Mesendoderm (in vitro differentiated cells): ENCODE results near the gene ARHGEF6. TPM values are rescaled to one million over a fixed set of nuclear protein-coding genes. Genes with fewer than 3 reads are reported as not detected.

Source experiments
- DNase-seq: peaks from one replicate; pipeline ENCODE4 v3.0.0; 2013
- H2AK5ac ChIP-seq: 2 replicates; pipeline ENCODE4 v1.6.1; 2013; ENCODE audit warnings: low read length, inconsistent platforms
- H2BK120ac ChIP-seq: 2 replicates; pipeline ENCODE4 v1.6.1; 2013; ENCODE audit warnings: low read depth, mild to moderate bottlenecking, low read length, moderate library complexity, mixed read lengths
- H2BK15ac ChIP-seq: replicated peaks from 2 replicates; pipeline ENCODE4 v1.6.1; 2013; ENCODE audit warnings: low read depth, mild to moderate bottlenecking, moderate library complexity
- H2BK5ac ChIP-seq: 2 replicates; pipeline ENCODE4 v1.6.1; 2013; ENCODE audit warnings: low read length, inconsistent platforms
- H3K18ac ChIP-seq: 2 replicates; pipeline ENCODE4 v1.6.1; 2013; ENCODE audit warnings: mild to moderate bottlenecking, low read length, mixed read lengths
- H3K23ac ChIP-seq: one replicate; pipeline ENCODE4 v1.6.1; 2013; ENCODE audit warnings: low read length
- H3K27ac ChIP-seq: 2 replicates; pipeline ENCODE4 v1.5.1; 2013; ENCODE audit warnings: low read depth, mild to moderate bottlenecking, inconsistent platforms, low read length, moderate library complexity
- H3K27me3 ChIP-seq: 2 replicates; pipeline ENCODE4 v1.6.1; 2013; ENCODE audit warnings: low read length, control low read depth, mild to moderate bottlenecking, inconsistent platforms; ENCODE audit not compliant: insufficient read depth, poor library complexity
- H3K36me3 ChIP-seq: 2 replicates; pipeline ENCODE4 v1.6.1; 2013; ENCODE audit warnings: low read length, inconsistent platforms; ENCODE audit not compliant: control insufficient read depth, insufficient read depth
- H3K4ac ChIP-seq: one replicate; pipeline ENCODE4 v1.6.1; 2013; ENCODE audit warnings: low read depth, mild to moderate bottlenecking, low read length, moderate library complexity
- H3K4me1 ChIP-seq: 2 replicates; pipeline ENCODE4 v1.6.1; 2013; ENCODE audit warnings: low read depth, low read length, inconsistent platforms; ENCODE audit not compliant: control insufficient read depth
- H3K4me2 ChIP-seq: 2 replicates; pipeline ENCODE4 v1.6.1; 2013; ENCODE audit warnings: low read length
- H3K4me3 ChIP-seq: 2 replicates; pipeline ENCODE4 v1.5.1; 2013; ENCODE audit warnings: mild to moderate bottlenecking, low read length
- H3K56ac ChIP-seq: one replicate; pipeline ENCODE4 v1.6.1; 2013; ENCODE audit warnings: low read length
- H3K79me1 ChIP-seq: 2 replicates; pipeline ENCODE4 v1.6.1; 2013; ENCODE audit warnings: low read length, inconsistent platforms
- H3K79me2 ChIP-seq: 2 replicates; pipeline ENCODE4 v1.6.1; 2013; ENCODE audit warnings: mild to moderate bottlenecking, low read length; ENCODE audit not compliant: control insufficient read depth, insufficient read depth
- H3K9ac ChIP-seq: 2 replicates; pipeline ENCODE4 v1.6.1; 2013; ENCODE audit warnings: low read length, inconsistent platforms
- H4K5ac ChIP-seq: one replicate; pipeline ENCODE4 v1.6.1; 2013; ENCODE audit warnings: low read length
- H4K8ac ChIP-seq: one replicate; pipeline ENCODE4 v1.6.1; 2013; ENCODE audit warnings: low read depth, mild to moderate bottlenecking, control low read depth, low read length, moderate library complexity
- WGBS: extraction: QIAGEN DNeasy Blood & Tissue Kit; methylation state at CpG from one replicate; pipeline ENCODE4 v1.1.7; 2013; ENCODE audit warnings: low lambda C conversion rate, missing lambda C conversion rate; ENCODE audit not compliant: insufficient coverage; ENCODE audit errors: extremely low coverage; 5-methylcytosine and 5-hydroxymethylcytosine counted together
- polyA plus RNA-seq, 2 experiments: library from polyadenylated mRNA; stranded (reverse); fragments of 200-250 nt; gene quantifications; one replicate each; pipeline ENCODE4 v1.2.3, GENCODE V29; 2013

The ARHGEF6 gene, protein sequence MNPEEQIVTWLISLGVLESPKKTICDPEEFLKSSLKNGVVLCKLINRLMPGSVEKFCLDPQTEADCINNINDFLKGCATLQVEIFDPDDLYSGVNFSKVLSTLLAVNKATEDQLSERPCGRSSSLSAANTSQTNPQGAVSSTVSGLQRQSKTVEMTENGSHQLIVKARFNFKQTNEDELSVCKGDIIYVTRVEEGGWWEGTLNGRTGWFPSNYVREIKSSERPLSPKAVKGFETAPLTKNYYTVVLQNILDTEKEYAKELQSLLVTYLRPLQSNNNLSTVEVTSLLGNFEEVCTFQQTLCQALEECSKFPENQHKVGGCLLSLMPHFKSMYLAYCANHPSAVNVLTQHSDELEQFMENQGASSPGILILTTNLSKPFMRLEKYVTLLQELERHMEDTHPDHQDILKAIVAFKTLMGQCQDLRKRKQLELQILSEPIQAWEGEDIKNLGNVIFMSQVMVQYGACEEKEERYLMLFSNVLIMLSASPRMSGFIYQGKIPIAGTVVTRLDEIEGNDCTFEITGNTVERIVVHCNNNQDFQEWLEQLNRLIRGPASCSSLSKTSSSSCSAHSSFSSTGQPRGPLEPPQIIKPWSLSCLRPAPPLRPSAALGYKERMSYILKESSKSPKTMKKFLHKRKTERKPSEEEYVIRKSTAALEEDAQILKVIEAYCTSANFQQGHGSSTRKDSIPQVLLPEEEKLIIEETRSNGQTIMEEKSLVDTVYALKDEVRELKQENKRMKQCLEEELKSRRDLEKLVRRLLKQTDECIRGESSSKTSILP
- polyA plus RNA-seq (2013, experiment 1 of 2): 1.0 TPM
- 1.1 TPM for polyA plus RNA-seq (2013, experiment 2 of 2)

DNA sequence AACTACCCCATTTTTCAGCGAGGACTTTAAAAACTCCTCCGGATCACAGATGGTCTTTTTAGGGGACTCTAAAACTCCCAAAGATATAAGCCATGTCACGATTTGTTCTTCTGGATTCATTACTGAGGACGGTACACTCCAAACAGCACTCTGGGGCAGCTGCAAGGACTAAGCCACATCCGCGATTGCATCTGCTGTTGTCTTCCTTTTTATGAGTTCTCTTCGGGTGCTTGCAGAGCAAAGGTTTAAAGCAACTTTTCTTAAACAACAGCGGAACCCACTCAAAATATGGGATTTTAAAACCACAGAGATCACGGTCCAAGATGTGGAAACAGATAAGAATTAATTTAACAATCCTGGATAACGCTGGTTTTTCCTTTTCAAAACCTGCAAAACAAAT, at the start of gene ARHGEF6:
TSS of gene ARHGEF6 (minus strand) at position 170 of the 400 bp plus-strand sequence. CDS start at position 120, 50 bp downstream.
- no peak within 1 kb of the TSS for H2BK15ac ChIP-seq
- H3K4ac ChIP-seq: no peak within 1 kb of the TSS
- DNase-seq: no peak
- no CpG with 5 or more reads among the region's 10 CpGs for WGBS
- H2BK120ac ChIP-seq: no peak within 1 kb of the TSS
- no peaks in the 10 kb centered on the region for H3K27me3 ChIP-seq
- H3K9ac ChIP-seq: no peak within 1 kb of the TSS
- no peak within 1 kb of the TSS for H3K27ac ChIP-seq
- no peaks in the 10 kb centered on the region for H3K4me1 ChIP-seq
- H3K36me3 ChIP-seq: no peaks in the 10 kb centered on the region
- no peak within 1 kb of the TSS for H3K56ac ChIP-seq
- H3K4me3 ChIP-seq: no peak within 1 kb of the TSS
- no peak within 1 kb of the TSS for H3K4me2 ChIP-seq
- H4K8ac ChIP-seq: no peak within 1 kb of the TSS
- H3K79me1 ChIP-seq: no peaks in the 10 kb centered on the region
- H3K18ac ChIP-seq: no peak within 1 kb of the TSS
- no peak within 1 kb of the TSS for H2AK5ac ChIP-seq
- no peak within 1 kb of the TSS for H4K5ac ChIP-seq
- no peak within 1 kb of the TSS for H2BK5ac ChIP-seq
- no peaks in the 10 kb centered on the region for H3K79me2 ChIP-seq
- H3K23ac ChIP-seq: no peak within 1 kb of the TSS

- H2BK120ac ChIP-seq: no peak overlapping the region
- H3K27me3 ChIP-seq: no peaks in the 10 kb centered on the region
- no peak overlapping the region for H2BK5ac ChIP-seq
- no peaks in the 10 kb centered on the region for H3K36me3 ChIP-seq
- no peak for DNase-seq
- H3K18ac ChIP-seq: no peak overlapping the region
- no peak overlapping the region for H3K9ac ChIP-seq
- H3K4me1 ChIP-seq: no peaks in the 10 kb centered on the region
- H2AK5ac ChIP-seq: no peak overlapping the region
- H3K4me2 ChIP-seq: no peak overlapping the region
- H3K79me2 ChIP-seq: no peaks in the 10 kb centered on the region
- H3K79me1 ChIP-seq: no peaks in the 10 kb centered on the region
- no peak overlapping the region for H3K4ac ChIP-seq
- H3K27ac ChIP-seq: no peak overlapping the region
- no peak overlapping the region for H3K23ac ChIP-seq
- WGBS: no CpG with 5 or more reads among the region's 5 CpGs
- H3K4me3 ChIP-seq: no peak overlapping the region
- H4K8ac ChIP-seq: no peak overlapping the region
- no peak overlapping the region for H3K56ac ChIP-seq
- H2BK15ac ChIP-seq: no peak overlapping the region
- no peak overlapping the region for H4K5ac ChIP-seq
Measured at GRCh38 chrX:136829413-136829812, 48.7 kb upstream of the ARHGEF6 start.

GRCh38 chrX:136828830-136829229, 48.1 kb upstream of the ARHGEF6 start:
- H3K79me2 ChIP-seq: no peaks in the 10 kb centered on the region
- no peaks in the 10 kb centered on the region for H3K36me3 ChIP-seq
- no peak overlapping the region for H3K56ac ChIP-seq
- no peak for DNase-seq
- H3K23ac ChIP-seq: no peak overlapping the region
- H3K4ac ChIP-seq: no peak overlapping the region
- WGBS: no CpG with 5 or more reads among the region's 1 CpG
- H3K9ac ChIP-seq: no peak overlapping the region
- H2AK5ac ChIP-seq: no peak overlapping the region
- H2BK15ac ChIP-seq: no peak overlapping the region
- H4K5ac ChIP-seq: no peak overlapping the region
- H3K27ac ChIP-seq: no peak overlapping the region
- no peaks in the 10 kb centered on the region for H3K79me1 ChIP-seq
- H2BK120ac ChIP-seq: no peak overlapping the region
- H4K8ac ChIP-seq: no peak overlapping the region
- no peak overlapping the region for H3K4me2 ChIP-seq
- no peak overlapping the region for H3K4me3 ChIP-seq
- H3K4me1 ChIP-seq: no peaks in the 10 kb centered on the region
- no peak overlapping the region for H2BK5ac ChIP-seq
- H3K27me3 ChIP-seq: no peaks in the 10 kb centered on the region
- no peak overlapping the region for H3K18ac ChIP-seq

DNA sequence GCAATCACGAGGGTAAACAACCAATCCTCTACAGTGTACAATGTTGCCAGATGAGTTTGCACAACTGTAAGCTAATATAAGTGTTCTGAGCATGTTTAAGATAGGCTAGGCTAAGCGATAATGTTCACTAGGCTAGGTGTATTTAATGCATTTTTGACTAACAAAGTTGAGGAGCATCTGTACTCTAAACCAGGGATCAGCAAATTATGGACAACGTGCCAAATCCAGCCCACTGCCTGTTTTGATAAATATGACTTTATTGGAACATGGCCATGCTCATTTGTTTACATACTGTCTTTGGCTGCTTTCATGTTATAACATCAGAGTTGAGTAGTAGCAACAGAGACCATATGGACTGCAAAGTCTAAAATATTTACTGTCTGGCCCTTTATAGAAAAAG, 46.3 kb upstream of the ARHGEF6 start:
- Histone ChIP-seq H3K36me3 (no peaks in the 10 kb centered on the region), H3K4me3 (no peak overlapping the region), H2BK120ac (no peak overlapping the region), H3K79me1 (no peaks in the 10 kb centered on the region), H2BK5ac (no peak overlapping the region), H3K79me2 (no peaks in the 10 kb centered on the region), H3K4ac (no peak overlapping the region), H2BK15ac (no peak overlapping the region), H3K4me2 (no peak overlapping the region), H3K4me1 (no peaks in the 10 kb centered on the region), H4K5ac (no peak overlapping the region), H3K27ac (no peak overlapping the region), H3K9ac (no peak overlapping the region), H3K56ac (no peak overlapping the region), H4K8ac (no peak overlapping the region), H2AK5ac (no peak overlapping the region), H3K27me3 (no peaks in the 10 kb centered on the region), H3K23ac (no peak overlapping the region), H3K18ac (no peak overlapping the region)
- DNase-seq: no peak
- no CpG with 5 or more reads among the region's 3 CpGs for WGBS

DNA sequence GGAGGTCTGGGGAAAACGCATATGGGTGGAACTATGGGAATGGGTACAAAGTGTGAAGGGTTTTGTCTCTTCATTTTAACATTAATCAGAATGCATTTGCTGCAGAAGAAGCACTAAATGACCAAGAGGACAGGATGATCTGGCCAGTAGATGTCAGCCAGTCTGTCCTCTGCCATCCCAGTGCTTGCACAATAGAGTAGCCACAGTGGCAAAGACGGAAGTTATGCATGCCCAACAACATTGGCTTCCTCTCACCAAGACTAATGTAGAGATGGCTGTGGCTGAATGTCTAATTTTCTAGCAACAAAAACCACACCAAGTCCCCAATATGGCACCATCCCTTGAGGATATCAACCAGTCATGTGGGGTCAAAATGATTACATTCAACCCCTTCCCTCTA, 45.0 kb upstream of the ARHGEF6 start:
- H3K4me3 ChIP-seq: no peak overlapping the region
- no peak overlapping the region for H3K56ac ChIP-seq
- no peak overlapping the region for H3K4ac ChIP-seq
- H3K79me2 ChIP-seq: no peaks in the 10 kb centered on the region
- H2BK5ac ChIP-seq: no peak overlapping the region
- no peaks in the 10 kb centered on the region for H3K79me1 ChIP-seq
- no peaks in the 10 kb centered on the region for H3K4me1 ChIP-seq
- no CpG with 5 or more reads among the region's 2 CpGs for WGBS
- no peak overlapping the region for H3K23ac ChIP-seq
- H4K5ac ChIP-seq: no peak overlapping the region
- no peak overlapping the region for H4K8ac ChIP-seq
- DNase-seq: no peak
- H2BK120ac ChIP-seq: no peak overlapping the region
- H3K27me3 ChIP-seq: no peaks in the 10 kb centered on the region
- H3K9ac ChIP-seq: no peak overlapping the region
- H3K27ac ChIP-seq: no peak overlapping the region
- no peaks in the 10 kb centered on the region for H3K36me3 ChIP-seq
- no peak overlapping the region for H3K18ac ChIP-seq
- no peak overlapping the region for H3K4me2 ChIP-seq
- no peak overlapping the region for H2AK5ac ChIP-seq
- no peak overlapping the region for H2BK15ac ChIP-seq
